ENCODE data around the gene HIRA. TPM values are rescaled to one million over a fixed set of nuclear protein-coding genes. Genes with fewer than 3 reads are reported as not detected.

HIRA gene
- total RNA-seq, 1 experiment from 2014 or later, result 24.3 TPM

DNA sequence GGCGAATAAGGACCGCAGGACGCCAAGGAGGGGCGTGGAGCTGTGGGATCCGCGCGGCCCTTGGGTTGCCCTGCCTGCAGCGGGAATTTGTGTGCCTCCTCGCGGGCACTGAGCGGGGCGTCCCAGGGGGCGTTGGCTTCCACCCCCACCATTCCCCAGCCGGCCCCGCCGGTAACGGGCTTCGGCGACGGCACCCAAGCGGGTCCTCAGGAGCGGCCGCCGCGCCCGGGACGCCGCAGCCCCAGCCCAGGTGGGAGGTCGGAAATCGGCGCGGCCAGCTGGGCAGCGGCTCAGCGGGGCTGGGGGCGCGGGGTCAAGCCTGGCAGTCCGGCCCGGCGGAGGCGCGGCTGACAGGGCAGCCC, 140.3 kb downstream of the HIRA start:
- intact Hi-C loops (cut with micrococcal nuclease), result loop anchor here (2.0 to 10.0 kb wide), 2 partner anchors 112 to 424 kb away; partner anchors contain the start of genes SEPTIN5 and SLC25A1
- H3K4me1 Mint-ChIP-seq (ENCODE audit: insufficient read depth, unreplicated experiment), result peaks cover 38% of the 10 kb centered on the region
- no peaks in the 10 kb centered on the region for H3K9me3 Mint-ChIP-seq (ENCODE audit: unreplicated experiment)
- TF ChIP-seq, protein P1, sequence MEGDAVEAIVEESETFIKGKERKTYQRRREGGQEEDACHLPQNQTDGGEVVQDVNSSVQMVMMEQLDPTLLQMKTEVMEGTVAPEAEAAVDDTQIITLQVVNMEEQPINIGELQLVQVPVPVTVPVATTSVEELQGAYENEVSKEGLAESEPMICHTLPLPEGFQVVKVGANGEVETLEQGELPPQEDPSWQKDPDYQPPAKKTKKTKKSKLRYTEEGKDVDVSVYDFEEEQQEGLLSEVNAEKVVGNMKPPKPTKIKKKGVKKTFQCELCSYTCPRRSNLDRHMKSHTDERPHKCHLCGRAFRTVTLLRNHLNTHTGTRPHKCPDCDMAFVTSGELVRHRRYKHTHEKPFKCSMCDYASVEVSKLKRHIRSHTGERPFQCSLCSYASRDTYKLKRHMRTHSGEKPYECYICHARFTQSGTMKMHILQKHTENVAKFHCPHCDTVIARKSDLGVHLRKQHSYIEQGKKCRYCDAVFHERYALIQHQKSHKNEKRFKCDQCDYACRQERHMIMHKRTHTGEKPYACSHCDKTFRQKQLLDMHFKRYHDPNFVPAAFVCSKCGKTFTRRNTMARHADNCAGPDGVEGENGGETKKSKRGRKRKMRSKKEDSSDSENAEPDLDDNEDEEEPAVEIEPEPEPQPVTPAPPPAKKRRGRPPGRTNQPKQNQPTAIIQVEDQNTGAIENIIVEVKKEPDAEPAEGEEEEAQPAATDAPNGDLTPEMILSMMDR (IDR thresholded peaks at IDR 0.05; ENCODE audit: unreplicated experiment), result no peak
- peak overlapping the region; percentile 42 for H3K27ac Mint-ChIP-seq (ENCODE audit: low read depth, unreplicated experiment)
- CTCF ChIA-PET, result interaction anchor here (0.5 kb wide), 1 partner anchor 191 kb away, joined by 3 read pairs; no protein-coding TSS in a partner anchor
- H3K4me3 Mint-ChIP-seq (ENCODE audit: unreplicated experiment), result peak overlapping the region; percentile 84
- peak; percentile 9 for DNase-seq (ENCODE audit: unreplicated experiment)
- no TSS peak for BruUV-seq (replicated peaks)
- H3K36me3 Mint-ChIP-seq (ENCODE audit: insufficient read depth, unreplicated experiment), result no peaks in the 10 kb centered on the region
- POLR2A ChIA-PET, result interaction anchor here (0.7 to 2.4 kb wide), 11 partner anchors 12 to 187 kb away, joined by 3 to 22 read pairs (median 11); partner anchors contain the start of genes C22orf39, CDC45, DGCR2 and ESS2
- no peaks in the 10 kb centered on the region for H3K27me3 Mint-ChIP-seq (ENCODE audit: insufficient read depth, unreplicated experiment)

DNA sequence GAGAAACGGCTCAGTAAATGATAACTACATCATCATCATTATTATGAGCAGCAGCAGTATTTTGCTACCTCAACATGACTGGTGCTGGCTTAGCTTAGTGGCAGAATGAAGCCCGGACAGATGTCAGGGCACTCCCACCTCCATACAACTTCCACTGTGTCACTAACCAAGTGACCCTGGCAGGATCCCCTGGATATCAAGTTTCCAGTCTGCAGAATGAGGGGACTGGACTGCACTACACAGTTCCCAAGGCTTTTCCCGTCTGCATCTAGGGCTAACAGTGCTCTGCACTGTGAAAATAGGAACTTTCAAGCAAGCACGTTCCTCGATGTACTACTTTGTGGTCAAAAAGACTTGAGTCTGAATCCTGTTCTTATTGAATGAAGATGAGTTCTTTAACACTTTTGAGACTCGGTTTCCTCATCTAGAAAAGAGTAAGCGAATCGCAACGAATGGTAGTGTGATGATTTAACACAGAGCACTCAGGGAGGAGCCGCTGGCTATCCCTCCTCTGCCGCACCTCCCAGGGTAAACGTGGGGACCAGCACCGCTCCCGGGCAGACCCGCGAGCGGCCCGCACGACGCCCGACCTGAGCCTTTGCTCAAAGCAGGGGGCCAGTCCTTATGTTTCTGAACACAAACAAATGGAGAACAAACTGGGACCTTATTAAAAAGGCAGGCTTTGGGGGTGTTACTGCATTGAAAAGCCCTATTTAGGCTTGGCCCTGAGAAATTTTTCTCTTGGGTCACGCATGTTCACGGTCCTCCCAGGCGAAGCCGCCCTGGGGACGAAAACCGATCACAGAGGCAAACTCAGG, 140.9 kb downstream of the HIRA start:
- TF ChIP-seq, protein P1 (IDR thresholded peaks at IDR 0.05; ENCODE audit: unreplicated experiment), result no peak
- POLR2A ChIA-PET, result interaction anchor here (0.7 to 2.4 kb wide), 9 partner anchors 11 to 188 kb away, joined by 3 to 22 read pairs (median 9); partner anchors contain the start of genes C22orf39, CDC45, HIRA and SLC25A1
- Mint-ChIP-seq H3K27me3 (ENCODE audit: insufficient read depth, unreplicated experiment) (no peaks in the 10 kb centered on the region), H3K4me3 (ENCODE audit: unreplicated experiment) (peak overlapping the region; percentile 84), H3K27ac (ENCODE audit: low read depth, unreplicated experiment) (peak overlapping the region; percentile 42), H3K9me3 (ENCODE audit: unreplicated experiment) (no peaks in the 10 kb centered on the region), H3K36me3 (ENCODE audit: insufficient read depth, unreplicated experiment) (no peaks in the 10 kb centered on the region), H3K4me1 (ENCODE audit: insufficient read depth, unreplicated experiment) (peaks cover 40% of the 10 kb centered on the region)
- no peak for DNase-seq (ENCODE audit: unreplicated experiment)
- intact Hi-C loops (cut with micrococcal nuclease), result loop anchor here (2.0 to 10.0 kb wide), 2 partner anchors 112 to 424 kb away; partner anchors contain the start of genes SEPTIN5 and SLC25A1
- TSS peak; percentile 27 for BruUV-seq (replicated peaks)
- CTCF ChIA-PET, result no interaction called here

DNA sequence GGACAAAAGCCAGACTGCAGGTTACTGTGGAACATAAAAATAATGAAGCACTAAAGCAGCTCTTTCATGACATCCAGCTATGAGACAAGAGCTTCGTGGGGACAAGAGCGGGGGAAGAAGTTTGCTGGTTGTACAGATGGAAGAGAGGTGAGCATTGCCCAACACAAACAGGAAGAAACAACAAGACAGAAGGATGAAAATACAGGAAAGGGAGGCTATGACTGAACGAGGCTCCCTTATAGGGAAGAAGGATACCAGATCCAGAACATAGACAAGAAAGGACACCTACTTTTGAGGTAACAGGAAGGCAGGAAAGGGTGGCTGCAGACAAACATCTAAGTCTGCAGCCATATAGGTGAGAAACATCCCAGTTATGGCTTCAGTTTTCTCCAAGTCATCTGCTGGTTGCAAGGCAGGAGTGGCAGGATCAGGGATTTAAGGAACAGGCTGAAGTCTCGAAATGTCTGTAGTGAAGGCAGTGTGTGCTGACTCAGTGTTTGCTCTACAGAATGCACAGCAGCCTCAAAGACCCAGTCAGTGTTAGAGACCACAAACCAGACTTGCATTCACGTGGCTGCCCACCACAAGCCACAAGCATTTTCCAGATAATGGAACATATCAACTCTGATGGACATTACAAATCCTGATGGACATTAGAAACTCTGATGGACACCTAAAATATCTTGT, 141.9 kb downstream of the HIRA start:
- no peak for DNase-seq (ENCODE audit: unreplicated experiment)
- Mint-ChIP-seq H3K4me3 (ENCODE audit: unreplicated experiment) (peak overlapping the region; percentile 84), H3K4me1 (ENCODE audit: insufficient read depth, unreplicated experiment) (peaks cover 44% of the 10 kb centered on the region), H3K36me3 (ENCODE audit: insufficient read depth, unreplicated experiment) (no peaks in the 10 kb centered on the region), H3K27me3 (ENCODE audit: insufficient read depth, unreplicated experiment) (no peaks in the 10 kb centered on the region), H3K27ac (ENCODE audit: low read depth, unreplicated experiment) (no peak overlapping the region), H3K9me3 (ENCODE audit: unreplicated experiment) (no peaks in the 10 kb centered on the region)
- ChIA-PET POLR2A (interaction anchor here (1.2 kb wide), 1 partner anchor 158 kb away, joined by 4 read pairs; the partner anchor contains the start of gene C22orf39), CTCF (no interaction called here)
- BruUV-seq (replicated peaks), result no TSS peak
- intact Hi-C loops (cut with micrococcal nuclease), result loop anchor here (2.0 to 10.0 kb wide), 2 partner anchors 111 to 425 kb away; partner anchors contain the start of genes SEPTIN5 and SLC25A1
- TF ChIP-seq, protein P1 (IDR thresholded peaks at IDR 0.05; ENCODE audit: unreplicated experiment), result no peak

DNA sequence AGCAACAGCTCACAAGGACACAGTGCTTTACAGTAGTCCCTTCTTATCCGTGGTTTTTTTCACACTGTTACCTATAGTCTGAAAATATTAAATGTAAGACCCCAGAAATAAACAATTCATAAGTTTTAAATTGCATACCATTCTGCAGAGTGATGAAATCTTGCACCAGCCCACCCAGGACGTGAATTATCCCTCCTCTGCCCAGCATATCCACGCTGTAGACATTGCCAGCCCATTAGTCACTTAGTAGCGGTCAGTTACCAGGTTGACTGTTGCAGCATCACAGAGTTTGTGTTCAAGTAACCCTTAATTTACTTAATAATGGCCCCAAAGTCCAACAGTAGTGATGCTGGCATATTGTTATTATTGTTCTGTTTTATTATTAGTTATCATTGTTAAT, 143.6 kb downstream of the HIRA start:
- peak; percentile 55 for DNase-seq (ENCODE audit: unreplicated experiment)
- peak overlapping the region; percentile 89 for H3K27ac Mint-ChIP-seq (ENCODE audit: low read depth, unreplicated experiment)
- ChIA-PET POLR2A (interaction anchor here (0.7 to 2.8 kb wide), 14 partner anchors 12 to 192 kb away, joined by 3 to 15 read pairs (median 4); partner anchors contain the start of genes C22orf39, CDC45, ESS2 and HIRA), CTCF (interaction anchor here (1.5 kb wide), 2 partner anchors 109 to 144 kb away, joined by 3 to 4 read pairs; partner anchors contain the start of genes ESS2 and SLC25A1)
- H3K4me1 Mint-ChIP-seq (ENCODE audit: insufficient read depth, unreplicated experiment), result peaks cover 41% of the 10 kb centered on the region
- TF ChIP-seq, protein P1 (IDR thresholded peaks at IDR 0.05; ENCODE audit: unreplicated experiment), result no peak
- no peaks in the 10 kb centered on the region for H3K36me3 Mint-ChIP-seq (ENCODE audit: insufficient read depth, unreplicated experiment)
- no peaks in the 10 kb centered on the region for H3K27me3 Mint-ChIP-seq (ENCODE audit: insufficient read depth, unreplicated experiment)
- BruUV-seq (replicated peaks), result no TSS peak
- intact Hi-C loops (cut with micrococcal nuclease), result no loop called here
- peak overlapping the region; percentile 56 for H3K4me3 Mint-ChIP-seq (ENCODE audit: unreplicated experiment)
- H3K9me3 Mint-ChIP-seq (ENCODE audit: unreplicated experiment), result no peaks in the 10 kb centered on the region

All from MCF 10A (cell line).